Brain microvascular endothelial cell (primary cell): ENCODE results near the gene RAPGEF1.

ENCODE experiments used
- DNase-seq: peaks from one replicate; pipeline ENCODE4 v3.0.0-alpha.2; 2020
- H3K27ac ChIP-seq: fragments of 250-450 bp; sonication (Bioruptor Pico); 2 replicates; pipeline ENCODE4 v1.5.1; 2020; ENCODE audit warnings: mild to moderate bottlenecking, moderate library complexity
- H3K27me3 ChIP-seq: fragments of 250-450 bp; sonication (Bioruptor Pico); replicated peaks from 2 replicates; pipeline ENCODE4 v1.5.1; 2020; ENCODE audit warnings: mild to moderate bottlenecking
- H3K36me3 ChIP-seq: fragments of 250-450 bp; sonication (Bioruptor Pico); replicated peaks from 2 replicates; pipeline ENCODE4 v1.5.1; 2020; ENCODE audit warnings: mild to moderate bottlenecking
- H3K4me3 ChIP-seq: 2 replicates; pipeline ENCODE4 v1.5.1; 2011; ENCODE audit warnings: low read depth, mild to moderate bottlenecking, control low read depth, low read length, moderate library complexity
- in situ Hi-C: cut with HindIII; loops from 2 replicates; pipeline ENCODE4 v1.10.0; 2017; ENCODE audit warnings: low sequenced_read_pairs, low pct_ligation_motif_present
- TF ChIP-seq, protein P1 (sequence below): IDR thresholded peaks from 2 replicates; pipeline ENCODE4 v1.5.1; 2011; ENCODE audit warnings: low read depth, mild to moderate bottlenecking, moderate library complexity, low read length, control low read depth, inconsistent platforms; ENCODE audit errors: missing control alignments

RAPGEF1 gene

DNA sequence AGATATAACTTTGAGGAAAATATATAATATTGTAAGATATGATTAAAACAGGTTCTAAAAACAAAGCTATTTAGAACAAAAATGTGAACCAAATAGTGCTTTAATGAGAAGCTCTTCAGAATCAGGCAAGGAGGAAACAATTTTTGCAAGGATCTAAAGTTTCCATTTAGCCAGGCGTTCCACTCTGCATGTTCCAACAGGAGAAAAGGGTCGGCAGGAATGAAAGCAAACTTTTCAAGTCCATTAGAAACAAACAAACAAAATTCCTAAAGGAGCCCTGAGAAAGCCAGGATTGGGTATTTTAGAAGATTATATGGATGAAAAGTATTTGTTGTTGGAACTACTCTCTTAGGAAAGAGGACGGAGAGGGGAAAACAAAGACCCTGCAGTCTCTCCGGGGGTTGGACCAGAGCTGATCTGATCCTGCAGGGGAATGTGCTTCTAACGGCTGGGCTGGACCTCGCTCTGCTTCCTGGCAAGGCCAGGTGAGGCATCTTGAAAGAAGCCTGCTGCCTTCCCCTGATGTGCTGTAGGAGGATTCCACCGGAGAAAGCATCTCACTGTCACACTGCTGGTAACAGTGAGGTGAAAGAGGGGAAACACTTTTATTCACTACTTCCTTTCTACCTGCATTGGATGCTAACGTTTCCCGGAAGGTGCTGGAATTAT, 100.0 kb downstream of the RAPGEF1 start:
- DNase-seq: no peak
- H3K4me3 ChIP-seq: no peak overlapping the region
- in situ Hi-C loops: no loop called here
- H3K27ac ChIP-seq: no peak overlapping the region
- no peaks in the 10 kb centered on the region for H3K36me3 ChIP-seq
- H3K27me3 ChIP-seq: no peaks in the 10 kb centered on the region
- TF ChIP-seq, protein P1, sequence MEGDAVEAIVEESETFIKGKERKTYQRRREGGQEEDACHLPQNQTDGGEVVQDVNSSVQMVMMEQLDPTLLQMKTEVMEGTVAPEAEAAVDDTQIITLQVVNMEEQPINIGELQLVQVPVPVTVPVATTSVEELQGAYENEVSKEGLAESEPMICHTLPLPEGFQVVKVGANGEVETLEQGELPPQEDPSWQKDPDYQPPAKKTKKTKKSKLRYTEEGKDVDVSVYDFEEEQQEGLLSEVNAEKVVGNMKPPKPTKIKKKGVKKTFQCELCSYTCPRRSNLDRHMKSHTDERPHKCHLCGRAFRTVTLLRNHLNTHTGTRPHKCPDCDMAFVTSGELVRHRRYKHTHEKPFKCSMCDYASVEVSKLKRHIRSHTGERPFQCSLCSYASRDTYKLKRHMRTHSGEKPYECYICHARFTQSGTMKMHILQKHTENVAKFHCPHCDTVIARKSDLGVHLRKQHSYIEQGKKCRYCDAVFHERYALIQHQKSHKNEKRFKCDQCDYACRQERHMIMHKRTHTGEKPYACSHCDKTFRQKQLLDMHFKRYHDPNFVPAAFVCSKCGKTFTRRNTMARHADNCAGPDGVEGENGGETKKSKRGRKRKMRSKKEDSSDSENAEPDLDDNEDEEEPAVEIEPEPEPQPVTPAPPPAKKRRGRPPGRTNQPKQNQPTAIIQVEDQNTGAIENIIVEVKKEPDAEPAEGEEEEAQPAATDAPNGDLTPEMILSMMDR: no peak

DNA sequence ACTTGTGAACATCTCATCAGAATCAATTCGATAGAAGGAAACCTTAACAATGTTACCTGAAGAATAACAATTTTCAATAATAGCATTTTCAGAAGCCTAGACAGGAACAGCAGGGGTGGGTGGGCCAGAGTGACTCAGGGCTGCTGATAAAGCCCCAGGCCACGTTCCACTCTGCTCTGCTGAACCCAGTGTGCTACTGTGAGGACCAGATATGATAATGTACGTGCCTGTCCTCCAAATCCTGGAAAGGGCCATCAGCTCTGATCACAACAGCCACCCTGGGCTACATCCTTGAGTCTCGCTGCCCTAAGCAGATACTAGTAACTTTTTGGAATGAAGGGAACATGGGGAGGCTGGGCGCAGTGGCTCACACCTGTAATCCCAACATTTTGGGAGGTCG, 103.3 kb downstream of the RAPGEF1 start:
- Histone ChIP-seq H3K4me3 (no peak overlapping the region), H3K27me3 (no peaks in the 10 kb centered on the region), H3K27ac (no peak overlapping the region), H3K36me3 (no peaks in the 10 kb centered on the region)
- DNase-seq: no peak
- in situ Hi-C loops: no loop called here
- TF ChIP-seq, protein P1: no peak

DNA sequence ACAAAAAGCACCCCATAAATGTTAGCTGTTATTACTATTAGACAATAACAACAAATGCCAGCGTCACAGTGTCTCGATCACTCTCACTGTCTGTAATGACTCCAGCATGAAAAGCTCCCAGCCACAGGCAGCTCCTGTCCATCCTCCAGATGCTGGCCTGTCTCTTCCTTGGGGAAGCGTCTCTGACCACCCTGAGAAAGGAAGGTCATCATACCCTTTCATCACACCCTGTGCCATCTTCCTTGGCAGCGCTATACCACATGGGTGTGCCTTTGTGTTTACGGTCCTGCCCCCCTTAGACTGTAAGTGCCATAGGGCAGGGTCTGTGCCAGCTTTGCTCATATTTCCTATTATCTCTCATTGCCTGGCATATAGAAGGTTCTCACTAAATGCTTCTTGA, 104.0 kb downstream of the RAPGEF1 start:
- TF ChIP-seq, protein P1: no peak
- no peaks in the 10 kb centered on the region for H3K36me3 ChIP-seq
- in situ Hi-C loops: no loop called here
- H3K27me3 ChIP-seq: no peaks in the 10 kb centered on the region
- peak overlapping the region; percentile 60 for H3K27ac ChIP-seq
- DNase-seq: no peak
- no peak overlapping the region for H3K4me3 ChIP-seq

DNA sequence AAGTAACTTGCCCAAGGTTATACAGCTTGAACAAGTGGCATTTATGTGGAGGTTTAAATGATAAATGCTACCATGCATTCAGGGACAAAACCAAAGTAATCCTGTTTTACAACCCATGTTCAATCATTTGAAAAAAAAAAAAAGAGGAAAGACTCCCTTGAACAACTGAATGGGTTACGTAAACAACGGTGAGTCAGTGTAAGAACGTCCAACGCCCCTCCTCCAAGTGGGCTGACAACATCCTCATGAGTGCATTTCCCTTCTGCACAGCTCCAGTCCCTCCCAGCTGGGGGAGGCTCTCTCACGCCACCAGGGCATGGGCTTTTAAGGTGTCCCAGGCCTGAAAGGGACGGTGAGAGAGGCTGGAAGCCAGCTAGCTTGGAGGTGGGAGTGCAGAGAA, 104.6 kb downstream of the RAPGEF1 start:
- DNase-seq: peak; percentile 98
- Histone ChIP-seq H3K36me3 (no peaks in the 10 kb centered on the region), H3K27ac (peak overlapping the region; percentile 60), H3K4me3 (no peak overlapping the region), H3K27me3 (no peaks in the 10 kb centered on the region)
- in situ Hi-C loops: no loop called here
- TF ChIP-seq, protein P1: peak; percentile 41

DNA sequence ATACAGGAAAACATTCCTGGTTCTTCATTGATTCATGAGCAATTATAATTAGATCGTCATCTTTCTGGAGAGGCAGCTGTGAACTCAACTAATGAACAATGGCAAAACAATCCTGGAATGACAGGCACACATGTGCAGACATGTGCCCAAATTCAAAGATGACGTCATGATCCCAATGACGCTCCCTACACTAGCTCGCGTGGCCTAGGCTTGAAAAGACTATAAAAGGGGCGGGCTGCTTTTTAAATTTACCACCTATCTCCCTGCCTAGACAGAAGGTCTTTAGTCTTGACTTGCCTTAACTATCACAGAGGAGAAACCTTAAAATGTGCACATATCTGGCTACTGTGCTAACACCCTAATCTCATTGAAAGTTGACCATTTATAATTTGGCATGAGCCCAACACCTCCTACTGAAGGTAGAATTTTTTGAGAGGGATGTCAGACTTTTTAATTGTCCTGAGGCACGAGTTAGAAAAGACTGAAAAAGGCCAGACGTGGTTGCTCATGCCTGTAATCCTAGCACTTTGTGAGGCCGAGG, 106.3 kb downstream of the RAPGEF1 start:
- H3K27ac ChIP-seq: no peak overlapping the region
- H3K4me3 ChIP-seq: no peak overlapping the region
- in situ Hi-C loops: no loop called here
- H3K27me3 ChIP-seq: no peaks in the 10 kb centered on the region
- TF ChIP-seq, protein P1: no peak
- no peak for DNase-seq
- no peaks in the 10 kb centered on the region for H3K36me3 ChIP-seq

DNA sequence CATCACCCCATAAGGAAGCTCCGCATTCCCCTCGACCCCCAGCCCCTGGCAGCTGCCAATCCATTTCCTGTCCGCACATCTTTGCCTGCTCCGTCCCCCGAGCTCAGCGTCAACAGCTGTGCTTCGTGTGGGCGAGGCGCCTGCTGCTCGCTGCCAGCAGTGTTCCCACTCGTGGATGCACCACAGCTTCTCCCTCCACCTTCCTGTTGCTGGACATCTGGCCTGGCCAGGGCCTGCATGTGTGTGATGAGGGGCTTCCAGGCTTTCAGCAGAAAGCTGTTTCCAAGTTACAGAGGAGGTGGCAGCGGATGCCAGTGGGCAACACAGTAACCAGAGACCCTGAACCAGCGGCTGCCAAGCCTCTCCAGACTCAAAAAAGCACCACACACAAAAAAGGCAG, 108.6 kb downstream of the RAPGEF1 start:
- in situ Hi-C loops: no loop called here
- Histone ChIP-seq H3K27ac (no peak overlapping the region), H3K4me3 (no peak overlapping the region), H3K36me3 (no peaks in the 10 kb centered on the region), H3K27me3 (no peaks in the 10 kb centered on the region)
- no peak for DNase-seq
- TF ChIP-seq, protein P1: no peak
